Mononuclear cell (primary cell): ENCODE measurements around the gene ESYT1. TPM values are rescaled to one million over a fixed set of nuclear protein-coding genes. Genes with fewer than 3 reads are reported as not detected.
"Not testable (repeated sequence)": the region's sequence is repeated elsewhere in the genome, so short reads cannot be mapped to it uniquely, and the experiment has no call there.

Source experiments
- H3K27me3 ChIP-seq: 2 replicates; pipeline ENCODE4 v1.6.0; 2011; ENCODE audit warnings: low read length, control low read depth; ENCODE audit not compliant: insufficient read depth
- H3K4me1 ChIP-seq: 2 replicates; pipeline ENCODE4 v1.5.1; 2011; ENCODE audit warnings: mild to moderate bottlenecking, low read length, control low read depth; ENCODE audit not compliant: insufficient read depth
- H3K4me3 ChIP-seq: 2 replicates; pipeline ENCODE4 v1.5.1; 2011; ENCODE audit warnings: mild to moderate bottlenecking, low read length, moderate library complexity
- H3K9me3 ChIP-seq: 2 replicates; pipeline ENCODE4 v1.5.1; 2011; ENCODE audit warnings: low read depth, mild to moderate bottlenecking, control low read depth, low read length
- total RNA-seq: library from RNA; depleted of rRNA; stranded (reverse); fragments of >200 nt; gene quantifications from one replicate; pipeline ENCODE4 v1.2.3, GENCODE V29; 2012

Gene ESYT1
- total RNA-seq, 1 donor = 62.1 TPM

GRCh38 chr12:56154246-56154771 is 26.2 kb downstream of the ESYT1 start:
- no peak overlapping the region for H3K4me3 ChIP-seq
- peaks cover 49% of the 10 kb centered on the region for H3K4me1 ChIP-seq
- H3K9me3 ChIP-seq = no peaks in the 10 kb centered on the region
- H3K27me3 ChIP-seq = no peaks in the 10 kb centered on the region

DNA sequence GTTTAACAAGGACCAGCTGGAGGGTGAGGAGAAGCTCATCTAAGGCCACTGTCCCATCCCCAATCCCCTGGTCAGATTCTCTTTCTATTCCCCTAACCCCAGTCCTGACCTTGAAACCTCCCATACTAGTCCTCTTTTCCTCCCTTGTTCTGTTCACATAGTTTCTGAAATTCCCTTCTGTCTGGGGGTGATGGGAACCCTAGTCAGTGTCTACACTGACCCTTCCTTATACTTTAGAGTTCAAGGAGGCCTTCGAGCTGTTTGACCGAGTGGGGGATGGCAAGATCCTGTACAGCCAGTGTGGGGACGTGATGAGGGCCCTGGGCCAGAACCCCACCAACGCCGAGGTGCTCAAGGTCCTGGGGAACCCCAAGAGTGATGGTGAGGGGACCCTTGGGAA is 26.8 kb downstream of the ESYT1 start:
- no peak overlapping the region for H3K4me3 ChIP-seq
- H3K4me1 ChIP-seq = peaks cover 54% of the 10 kb centered on the region
- H3K9me3 ChIP-seq = no peaks in the 10 kb centered on the region
- H3K27me3 ChIP-seq = no peaks in the 10 kb centered on the region

- Histone ChIP-seq H3K4me1 (peaks cover 55% of the 10 kb centered on the region), H3K27me3 (no peaks in the 10 kb centered on the region), H3K4me3 (no peak overlapping the region), H3K9me3 (no peaks in the 10 kb centered on the region)
Observed at GRCh38 chr12:56155256-56155845, 27.3 kb downstream of the ESYT1 start.

- peak overlapping the region; percentile 99 for H3K4me3 ChIP-seq
- not testable (repeated sequence) for H3K27me3 ChIP-seq, H3K9me3 ChIP-seq
- H3K4me1 ChIP-seq = peaks cover 52% of the 10 kb centered on the region
Observed at GRCh38 chr12:56156464-56157200, 28.6 kb downstream of the ESYT1 start.

DNA sequence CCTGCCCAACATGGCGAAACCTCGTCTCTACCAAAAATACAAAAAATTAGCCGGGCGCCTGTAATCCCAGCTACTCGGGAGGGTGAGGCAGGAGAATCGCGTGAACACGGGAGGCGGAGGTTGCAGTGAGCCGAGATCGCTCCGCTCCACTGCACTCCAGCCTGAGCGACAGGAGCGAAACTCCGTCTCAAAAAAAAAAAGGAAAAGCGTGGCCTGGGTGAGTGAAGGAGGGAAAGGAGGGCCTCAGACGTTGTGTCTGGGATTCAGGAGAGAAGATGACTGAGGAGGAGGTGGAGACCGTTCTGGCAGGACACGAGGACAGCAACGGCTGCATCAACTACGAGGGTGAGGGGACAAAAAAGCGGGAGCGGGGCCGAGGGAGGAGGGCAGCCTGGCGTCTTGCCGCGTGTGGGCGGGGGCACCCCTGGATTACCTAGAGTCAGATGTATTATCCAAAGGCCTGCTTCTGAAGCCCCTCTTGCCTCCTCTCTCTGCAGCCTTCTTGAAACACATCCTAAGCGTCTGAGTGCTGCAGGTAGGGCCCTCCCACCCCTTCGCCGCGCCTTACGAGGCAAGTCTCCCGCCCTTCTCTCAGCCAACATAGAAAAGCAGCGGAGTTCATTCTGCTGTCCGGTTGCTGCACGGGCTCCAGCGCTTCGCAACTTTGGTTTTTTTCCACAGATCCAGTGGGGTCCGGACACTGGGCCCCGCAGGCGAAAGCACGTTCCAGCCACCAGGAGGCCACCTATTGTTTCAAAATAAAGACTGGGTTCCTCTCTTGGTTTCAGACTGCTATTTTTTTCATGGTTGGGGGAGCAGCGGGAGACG is 29.3 kb downstream of the ESYT1 start:
- Histone ChIP-seq H3K4me3 (peak overlapping the region; percentile 99), H3K9me3 (no peaks in the 10 kb centered on the region), H3K27me3 (no peaks in the 10 kb centered on the region), H3K4me1 (peaks cover 49% of the 10 kb centered on the region)

- H3K4me1 ChIP-seq = peaks cover 40% of the 10 kb centered on the region
- no peaks in the 10 kb centered on the region for H3K27me3 ChIP-seq
- peak within 1 kb of the TSS; percentile 99 for H3K4me3 ChIP-seq
- no peaks in the 10 kb centered on the region for H3K9me3 ChIP-seq
Observed at GRCh38 chr12:56158029-56158925, 30.2 kb downstream of the ESYT1 start, which contains the start of gene MYL6. Gene MYL6 (plus strand): TSS chr12:56158359. CDS start chr12:56158402, 43 bp downstream.

DNA sequence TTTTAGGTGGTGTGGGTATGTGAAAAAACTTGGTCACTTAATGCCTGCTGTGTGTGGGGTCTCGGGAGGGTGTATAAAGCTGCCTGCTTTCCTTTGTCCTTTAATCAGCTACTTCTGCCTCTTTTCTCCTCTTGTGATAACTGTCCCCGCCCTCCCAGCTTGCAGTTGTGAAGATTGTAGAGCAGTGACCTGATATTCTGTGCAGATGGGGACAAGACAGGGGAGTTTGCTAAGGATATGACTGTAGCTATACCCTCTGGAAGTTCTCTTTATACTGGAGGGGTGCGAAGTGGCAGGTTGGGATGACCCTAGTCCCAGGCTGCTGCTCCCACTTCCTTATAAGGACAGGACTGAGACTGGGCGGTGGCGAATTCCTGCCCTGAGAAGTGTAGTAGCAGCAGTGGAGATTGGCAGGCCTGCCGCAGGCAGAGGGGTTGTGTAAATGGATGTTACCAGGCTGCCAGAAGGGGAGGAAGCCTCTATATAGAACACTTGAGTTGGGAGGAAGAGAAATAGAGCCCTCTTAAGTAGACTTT is 30.9 kb downstream of the ESYT1 start:
- Histone ChIP-seq H3K27me3 (no peaks in the 10 kb centered on the region), H3K4me1 (peaks cover 37% of the 10 kb centered on the region), H3K9me3 (no peaks in the 10 kb centered on the region), H3K4me3 (peak overlapping the region; percentile 99)

DNA sequence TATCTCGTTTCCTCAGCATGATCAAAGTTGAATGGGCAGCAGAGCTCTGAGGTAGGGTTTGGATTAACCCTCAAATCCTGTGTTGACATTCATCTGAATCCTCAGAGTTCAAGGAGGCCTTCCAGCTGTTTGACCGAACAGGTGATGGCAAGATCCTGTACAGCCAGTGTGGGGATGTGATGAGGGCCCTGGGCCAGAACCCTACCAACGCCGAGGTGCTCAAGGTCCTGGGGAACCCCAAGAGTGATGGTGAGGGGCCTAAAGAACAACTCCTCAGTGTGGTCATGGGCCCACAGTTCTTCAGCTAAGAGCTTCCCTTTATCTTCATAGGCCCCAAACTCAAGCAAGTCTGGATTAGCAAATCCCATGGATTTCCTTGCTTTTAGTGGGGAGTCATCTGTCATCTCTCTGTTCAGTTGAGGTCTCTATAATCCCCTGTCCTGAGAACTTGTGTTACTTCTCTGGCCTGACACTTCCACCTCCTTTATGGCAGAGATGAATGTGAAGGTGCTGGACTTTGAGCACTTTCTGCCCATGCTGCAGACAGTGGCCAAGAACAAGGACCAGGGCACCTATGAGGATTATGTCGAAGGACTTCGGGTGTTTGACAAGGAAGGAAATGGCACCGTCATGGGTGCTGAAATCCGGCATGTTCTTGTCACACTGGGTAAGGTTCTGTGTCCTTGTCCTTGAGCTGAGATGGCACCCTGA is 31.6 kb downstream of the ESYT1 start:
- Histone ChIP-seq H3K4me1 (peaks cover 37% of the 10 kb centered on the region), H3K9me3 (no peaks in the 10 kb centered on the region), H3K4me3 (peak overlapping the region; percentile 99), H3K27me3 (no peaks in the 10 kb centered on the region)

GRCh38 chr12:56160193-56160763 is 32.2 kb downstream of the ESYT1 start:
- Histone ChIP-seq H3K9me3 (no peaks in the 10 kb centered on the region), H3K4me3 (peak overlapping the region; percentile 99), H3K27me3 (no peaks in the 10 kb centered on the region), H3K4me1 (peaks cover 37% of the 10 kb centered on the region)

- Histone ChIP-seq H3K27me3 (no peaks in the 10 kb centered on the region), H3K9me3 (no peaks in the 10 kb centered on the region), H3K4me3 (no peak overlapping the region), H3K4me1 (peaks cover 37% of the 10 kb centered on the region)
Observed at GRCh38 chr12:56160894-56161689, 33.0 kb downstream of the ESYT1 start.

- H3K4me1 ChIP-seq = peaks cover 34% of the 10 kb centered on the region
- no peak overlapping the region for H3K4me3 ChIP-seq
- H3K9me3 ChIP-seq = no peaks in the 10 kb centered on the region
- no peaks in the 10 kb centered on the region for H3K27me3 ChIP-seq
Observed at GRCh38 chr12:56161690-56162351, 33.8 kb downstream of the ESYT1 start.

DNA sequence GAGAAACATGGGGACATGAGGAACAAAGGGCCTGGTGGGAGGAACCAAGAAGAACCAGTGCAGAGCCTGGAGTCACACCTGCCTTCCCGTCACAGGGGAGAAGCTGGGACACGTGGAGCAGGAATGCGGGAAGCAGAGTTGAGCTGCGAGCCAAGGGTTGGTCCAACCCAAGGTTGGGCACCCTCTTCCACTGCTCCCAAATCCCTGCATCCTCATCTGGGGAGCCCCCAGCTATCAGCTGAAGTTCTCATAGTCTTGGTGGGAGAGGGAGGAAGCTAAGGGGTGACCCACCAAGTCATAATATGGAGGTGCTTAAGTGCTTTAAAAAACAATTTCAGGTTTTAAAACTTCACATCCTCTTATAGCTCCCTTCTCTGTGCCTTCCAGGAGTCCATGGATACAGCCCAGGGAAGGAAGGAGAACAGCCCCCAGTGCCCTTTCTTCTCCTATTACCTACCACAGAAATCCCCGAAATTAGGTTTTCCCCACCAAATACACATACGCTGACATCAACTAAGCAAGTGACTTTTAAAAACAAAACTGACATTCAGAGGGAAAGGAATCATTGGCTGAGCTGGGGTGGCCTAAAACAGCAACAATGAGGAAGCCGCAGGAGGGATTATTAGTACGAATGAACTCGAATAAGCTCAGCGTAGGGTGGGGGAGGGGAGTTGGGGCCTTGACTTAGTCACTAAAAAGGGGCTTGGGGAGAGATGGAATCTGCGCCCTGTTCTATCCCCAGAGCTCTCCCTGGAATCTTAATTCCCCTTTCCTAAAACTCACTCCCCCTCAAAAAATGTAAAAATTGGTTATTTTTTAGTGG is 34.6 kb downstream of the ESYT1 start:
- Histone ChIP-seq H3K4me1 (peaks cover 25% of the 10 kb centered on the region), H3K4me3 (no peak overlapping the region), H3K9me3 (no peaks in the 10 kb centered on the region), H3K27me3 (no peaks in the 10 kb centered on the region)
